HG03139 (cell line): ENCODE measurements around the gene TMSB15B.
A peak's percentile ranks its signal among the peaks of the same experiment; 100 is the strongest.
"Not testable (repeated sequence)": the region's sequence is repeated elsewhere in the genome, so short reads cannot be mapped to it uniquely, and the experiment has no call there.

Experiments used
- ATAC-seq: cut with Tn5 transposase; IDR thresholded peaks from one replicate; pipeline ENCODE4 v1.9.1; 2021; ENCODE audit not compliant: unreplicated experiment

Gene TMSB15B

DNA sequence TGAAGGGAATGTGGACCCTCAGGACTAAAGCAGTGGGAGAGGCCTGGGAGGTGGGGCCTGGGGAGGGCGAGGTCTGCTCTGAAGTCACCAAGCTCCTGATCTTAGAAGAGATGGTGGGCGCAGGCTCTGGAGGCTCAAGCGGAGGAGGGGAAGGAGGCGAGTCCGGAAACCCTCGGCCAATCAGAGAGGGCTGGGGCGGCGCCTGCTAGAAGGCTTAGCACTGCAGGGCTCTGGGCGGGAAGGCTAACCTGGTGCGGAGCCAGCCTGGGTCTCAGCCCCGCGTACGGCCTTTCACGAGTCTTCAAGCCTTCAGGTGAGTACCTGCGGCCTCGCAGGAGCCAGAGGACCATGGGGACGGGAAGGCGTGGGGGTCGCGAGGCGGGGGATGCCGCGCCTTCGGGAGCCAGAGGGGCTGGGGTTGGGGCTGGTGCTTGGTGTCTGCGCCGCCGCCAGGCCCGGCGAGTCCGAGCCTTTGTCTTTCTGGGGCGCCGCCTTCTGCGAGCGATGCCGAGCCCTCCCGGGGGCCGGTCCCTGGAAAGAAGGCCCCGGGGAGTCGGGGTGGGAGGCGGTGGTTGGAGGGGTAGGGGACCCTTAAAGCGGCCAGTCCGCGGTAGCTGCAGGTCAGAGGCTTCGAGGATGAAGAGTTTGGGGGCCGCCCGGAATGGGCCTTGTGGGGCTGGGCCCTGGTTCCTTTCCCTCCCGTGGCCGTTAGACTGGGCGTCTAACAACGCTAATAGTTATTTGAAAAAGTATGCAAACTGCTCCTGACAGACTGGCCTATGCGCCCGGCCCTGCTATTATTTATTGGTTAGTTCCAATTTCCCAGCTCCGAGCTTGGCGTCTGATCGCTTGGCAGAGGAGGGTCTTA, at the start of gene TMSB15B:
TMSB15B (plus strand) TSS at position 217 of the 868 bp plus-strand sequence.
- peak; percentile 97 for ATAC-seq

GRCh38 chrX:103913356-103914020, 48.9 kb upstream of the TMSB15B start:
- ATAC-seq: no peak

- ATAC-seq: no peak
Measured at GRCh38 chrX:103918050-103918449, 44.4 kb upstream of the TMSB15B start.

- peak; percentile 64 for ATAC-seq
Measured at GRCh38 chrX:103918571-103919269, 43.7 kb upstream of the TMSB15B start.

DNA sequence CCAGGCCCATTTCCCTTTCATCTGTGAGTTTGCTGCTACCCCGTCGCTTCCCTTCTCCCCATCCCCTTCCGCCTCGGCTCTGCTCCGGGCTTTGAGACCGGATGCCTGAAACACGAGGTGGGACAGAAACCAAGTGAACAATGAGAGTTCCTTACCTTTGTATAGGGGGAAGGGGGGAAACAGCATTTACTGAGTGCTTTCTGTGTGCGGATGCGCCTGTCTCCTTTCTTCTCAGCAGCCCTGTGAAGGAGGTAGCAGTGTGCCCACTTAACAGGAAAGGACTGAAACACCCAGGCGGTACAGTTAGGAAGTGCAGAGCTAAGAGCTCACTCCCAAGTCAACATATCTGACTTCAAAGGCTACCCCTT, 43.2 kb upstream of the TMSB15B start:
- ATAC-seq: peak; percentile 36

DNA sequence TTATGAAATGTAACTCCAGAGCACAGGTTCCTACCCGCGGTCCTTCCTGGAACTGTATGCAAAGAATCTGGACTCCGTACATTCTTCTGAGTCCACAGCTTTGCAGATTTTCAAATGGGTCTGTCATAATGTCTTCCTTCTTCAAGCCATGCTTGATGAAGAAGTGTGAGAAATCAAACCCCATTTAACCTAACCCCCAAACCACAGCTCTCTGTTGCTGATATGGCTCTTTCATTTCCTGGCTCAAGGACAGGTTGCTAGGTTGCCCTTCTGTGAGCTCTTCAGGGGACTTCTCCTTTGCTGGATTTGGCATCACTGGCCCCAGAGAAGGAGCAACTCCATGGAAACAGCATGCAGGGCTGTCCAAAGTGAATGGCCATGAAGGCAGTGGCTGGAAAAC, 41.9 kb upstream of the TMSB15B start:
- peak; percentile 50 for ATAC-seq

GRCh38 chrX:103927030-103927429, 35.4 kb upstream of the TMSB15B start:
- peak; percentile 85 for ATAC-seq

GRCh38 chrX:103927633-103928032, 34.8 kb upstream of the TMSB15B start:
- no peak for ATAC-seq

DNA sequence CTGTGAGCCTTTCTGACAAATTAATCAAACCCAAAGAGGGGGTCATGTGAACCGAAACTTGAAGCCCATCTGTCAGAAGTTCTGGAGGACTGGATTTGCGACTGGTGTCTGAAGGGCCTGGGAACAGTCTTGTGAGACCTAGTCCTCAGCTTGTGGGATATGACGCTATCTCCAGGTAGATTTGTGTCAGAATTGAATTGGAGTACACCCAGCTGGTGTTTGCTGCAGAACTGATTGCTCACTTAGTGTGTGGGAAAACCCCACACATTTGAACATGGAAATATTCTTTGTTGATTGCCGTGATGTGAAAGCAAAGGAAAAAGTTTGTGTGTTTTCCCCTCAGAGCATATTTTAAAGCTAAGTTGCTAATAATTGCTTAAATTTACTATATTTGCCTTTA, 30.3 kb upstream of the TMSB15B start:
- ATAC-seq: no peak

DNA sequence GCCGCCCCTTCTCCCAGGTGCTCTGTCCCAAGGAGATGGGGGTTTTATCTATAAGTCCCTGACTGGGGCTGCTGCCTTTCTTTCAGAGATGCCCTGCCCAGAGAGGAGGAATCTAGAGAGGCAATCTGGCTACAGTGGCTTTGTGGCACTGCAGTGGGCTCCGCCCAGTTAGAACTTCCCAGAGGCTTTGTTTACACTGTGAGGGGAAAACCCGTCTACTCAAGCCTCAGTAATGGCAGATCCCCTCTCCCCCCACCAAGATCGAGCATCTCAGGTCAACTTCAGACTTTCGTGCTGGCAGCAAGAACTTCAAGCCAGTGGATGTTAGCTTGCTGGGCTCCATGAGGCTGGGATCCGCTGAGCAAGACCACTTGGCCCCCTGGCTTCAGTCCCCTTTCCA, 22.2 kb upstream of the TMSB15B start:
- not testable (repeated sequence) for ATAC-seq

DNA sequence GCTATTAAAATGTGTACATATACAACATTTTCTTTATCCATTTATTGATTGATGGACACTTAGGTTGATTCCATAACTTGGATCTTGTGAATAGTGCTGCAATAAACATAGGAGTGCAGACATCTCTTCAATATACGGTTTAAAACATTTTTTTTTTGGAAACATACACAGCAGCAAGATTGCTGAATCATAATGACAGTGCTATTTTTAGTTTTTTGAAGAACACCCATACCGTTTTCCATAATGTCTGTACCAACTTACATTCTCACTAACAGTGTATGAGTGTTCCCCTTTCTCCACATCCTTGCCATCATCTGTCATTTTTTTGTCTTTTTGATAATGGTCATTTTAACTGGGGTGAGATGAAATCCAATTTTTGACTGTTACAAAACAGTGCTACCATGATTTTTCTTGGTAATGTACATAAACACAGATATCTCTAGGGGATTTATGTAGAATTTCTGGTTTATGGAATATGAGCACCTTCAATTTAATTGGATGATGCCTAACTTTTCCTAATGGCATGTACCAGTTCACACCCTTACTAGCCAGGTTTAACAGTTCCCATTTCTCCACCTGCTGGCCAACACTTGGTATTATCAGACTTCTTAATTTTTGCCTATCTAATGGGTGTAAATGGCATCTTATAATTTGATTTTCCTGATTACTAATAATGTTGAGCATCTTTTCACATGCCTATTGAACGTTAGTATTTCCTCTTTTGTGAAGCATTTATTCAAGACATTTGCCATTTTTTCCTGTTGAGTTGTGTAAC, 21.0 kb upstream of the TMSB15B start:
- ATAC-seq: no peak

- ATAC-seq: no peak
Measured at GRCh38 chrX:103949506-103949905, 12.9 kb upstream of the TMSB15B start.

DNA sequence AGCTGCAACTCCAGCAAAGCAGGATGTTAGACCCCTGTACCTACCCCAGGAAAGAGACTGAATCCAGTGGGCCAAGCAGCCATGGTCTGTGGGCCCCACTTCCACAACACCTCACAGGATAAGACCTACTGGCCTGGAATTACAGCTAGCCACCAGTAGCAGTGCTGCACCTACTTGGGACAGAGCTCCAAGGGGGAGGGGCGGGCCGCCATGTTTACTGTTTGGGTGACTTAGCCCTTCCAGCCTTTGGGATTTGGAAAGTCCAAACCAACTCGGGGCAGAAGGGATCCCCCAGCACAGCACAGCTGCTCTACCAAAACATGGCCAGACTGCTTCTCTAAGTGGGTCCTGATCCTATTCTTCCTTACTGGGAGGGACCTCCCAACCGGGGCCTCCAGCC, 9.1 kb upstream of the TMSB15B start:
- no peak for ATAC-seq

GRCh38 chrX:103954259-103954658, 8.2 kb upstream of the TMSB15B start:
- no peak for ATAC-seq

DNA sequence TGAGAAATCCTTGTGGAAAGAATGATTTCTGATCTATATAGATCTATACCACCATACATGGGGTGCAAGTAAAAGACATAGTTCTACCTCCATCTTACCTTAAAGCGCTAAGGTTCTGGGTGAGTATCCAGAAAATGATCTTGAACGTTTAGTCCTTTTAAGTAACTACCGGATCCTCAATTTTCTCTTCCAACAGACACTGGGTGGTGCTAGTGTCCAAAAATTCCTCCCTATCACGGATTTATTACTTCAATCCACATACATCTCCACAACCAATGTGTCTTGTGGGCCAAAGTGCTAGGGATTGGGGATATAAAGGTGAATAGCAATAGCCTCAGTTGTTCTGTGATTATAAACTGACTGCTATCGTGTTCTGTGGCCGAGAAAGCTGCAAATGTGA, 1.8 kb upstream of the TMSB15B start:
- not testable (repeated sequence) for ATAC-seq

- not testable (repeated sequence) for ATAC-seq
Measured at GRCh38 chrX:103983508-103983907, 21.1 kb downstream of the TMSB15B start.

- ATAC-seq: peak; percentile 67
Measured at GRCh38 chrX:103999234-103999633, 36.8 kb downstream of the TMSB15B start.

GRCh38 chrX:104008831-104009230, 46.4 kb downstream of the TMSB15B start:
- no peak for ATAC-seq

- no peak for ATAC-seq
Measured at GRCh38 chrX:104013158-104013557, 50.7 kb downstream of the TMSB15B start.

DNA sequence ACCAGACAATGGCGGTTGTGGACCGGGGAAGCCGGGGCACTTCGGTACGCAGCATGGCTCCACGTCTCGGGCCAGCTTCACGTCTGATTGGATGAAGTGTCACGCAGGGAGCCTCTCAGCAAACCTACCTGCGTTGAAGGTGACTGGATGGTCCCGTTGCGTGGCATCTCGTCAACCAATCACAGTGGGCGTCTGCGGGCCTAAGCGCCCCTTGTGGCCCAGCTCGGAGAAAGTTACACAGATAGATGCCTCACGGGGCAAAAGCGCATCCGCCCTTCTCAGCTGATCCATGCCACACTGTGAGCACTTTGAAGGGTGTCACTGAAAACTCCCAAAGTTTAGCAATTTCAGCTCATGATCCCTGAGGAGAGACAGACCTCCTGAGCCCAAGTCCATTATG, 51.2 kb downstream of the TMSB15B start, which contains the start of gene H2BW1:
H2BW1 (minus strand) TSS at position 103 of the 400 bp plus-strand sequence. CDS start 132 bp downstream, outside the sequence.
- no peak for ATAC-seq

DNA sequence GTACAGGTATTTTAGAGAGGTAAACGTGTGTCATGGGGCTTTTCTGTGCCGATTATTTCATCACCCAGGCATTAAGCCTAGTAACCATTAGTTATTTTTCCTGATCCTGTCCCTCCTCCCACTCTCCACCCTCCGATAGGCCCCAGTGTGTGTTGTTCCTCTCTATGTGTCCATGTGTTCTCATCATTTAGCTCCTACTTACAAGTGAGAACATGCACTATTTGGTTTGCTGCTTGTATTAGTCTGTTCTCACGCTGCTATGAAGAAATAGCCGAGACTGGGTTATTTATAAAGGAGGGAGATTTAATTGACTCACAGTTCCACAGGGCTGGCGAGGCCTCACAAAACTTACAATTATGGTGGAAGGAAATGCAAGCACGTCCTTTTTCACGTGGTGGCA, 53.1 kb downstream of the TMSB15B start:
- not testable (repeated sequence) for ATAC-seq
